Transverse colon (tissue), 4 donors: ENCODE data around the gene SDS. TPM values are rescaled to one million over a fixed set of nuclear protein-coding genes. Genes with fewer than 3 reads are reported as not detected.

Experiments
- DNase-seq: peaks from one replicate; pipeline ENCODE4 v3.0.0-alpha.2; 2019
- H3K27ac ChIP-seq, 4 donors: fragments of 200-600 bp; sonication (generic); 2 replicates each; pipeline ENCODE4 v1.5.1; 2016 to 2018; ENCODE audit warnings: inconsistent platforms in 4 of 4
- H3K27me3 ChIP-seq: fragments of 200-600 bp; sonication (generic); 2 replicates; pipeline ENCODE4 v1.5.1; 2017; ENCODE audit warnings: inconsistent platforms
- H3K36me3 ChIP-seq, 4 donors: fragments of 200-600 bp; sonication (generic); 2 replicates each; pipeline ENCODE4 v1.5.1; 2017 to 2019; ENCODE audit warnings: inconsistent platforms in 4 of 4
- H3K4me1 ChIP-seq, 4 donors: fragments of 200-600 bp; sonication (generic); 2 replicates each; pipeline ENCODE4 v1.5.1; 2017 to 2020; ENCODE audit warnings: inconsistent platforms in 4 of 4
- H3K4me3 ChIP-seq, 4 donors: fragments of 200-600 bp; sonication (generic); 1 replicate in 1 of 4; 2 replicates in 3 of 4; pipeline versions ENCODE4 v1.5.1 to v1.6.1; 2017 to 2019; ENCODE audit warnings: inconsistent platforms in 4 of 4
- H3K9me3 ChIP-seq, 2 donors: fragments of 200-600 bp; sonication (generic); 2 replicates each; pipeline ENCODE4 v1.5.1; 2017 to 2019; ENCODE audit warnings: inconsistent platforms in 2 of 2
- EP300 ChIP-seq: sonication (generic); formaldehyde crosslinking; IDR thresholded peaks from one replicate; pipeline ENCODE4 v1.6.1; 2017; ENCODE audit warnings: antibody characterized with exemption, low read depth
- POLR2A ChIP-seq: fragments of 450-650 bp; IDR thresholded peaks from one replicate; pipeline ENCODE4 v1.6.1; 2016; ENCODE audit warnings: antibody characterized with exemption, mild to moderate bottlenecking, moderate library complexity
- POLR2AphosphoS5 ChIP-seq, 3 donors: sonication (generic); formaldehyde crosslinking; IDR thresholded peaks; one replicate each; pipeline ENCODE4 v1.6.1; 2016; ENCODE audit warnings: antibody characterized with exemption in 3 of 3
- WGBS, 2 donors: methylation state at CpG; one replicate each; pipeline ENCODE4 v1.1.5; 2018; ENCODE audit warnings: low coverage in 1 of 2; 5-methylcytosine and 5-hydroxymethylcytosine counted together
- in situ Hi-C, 4 donors: fragments of 200-750 bp; cut with MboI; loops; one replicate each; pipeline versions ENCODE4 v1.15.0 to v1.15.1; 2017; ENCODE audit warnings: low sequenced_read_pairs in 3 of 4, low pct_ligation_motif_present in 1 of 4, low pct_unique_long_range_greater_than_20kb in 1 of 4
- intact Hi-C: fragments of 100-400 bp; cut with DNase I; formaldehyde crosslinking; loops from one replicate; pipeline ENCODE4 v1.15.1; 2023; ENCODE audit warnings: low total_unique reads
- total RNA-seq, 4 donors: library from RNA; depleted of rRNA; stranded (reverse); fragments of >200 nt; gene quantifications; one replicate each; pipeline ENCODE4 v1.1.0, GENCODE V29; 2016
- TF ChIP-seq, protein P1 (sequence below), 5 experiments: fragments of 200-600 bp in 3 of 5; fragments of 450-650 bp in 2 of 5; sonication (generic) in 3 of 5; IDR thresholded peaks; 1 replicate in 2 of 5; 2 replicates in 3 of 5; pipeline ENCODE4 v1.5.1; 2016 to 2017; ENCODE audit warnings: antibody characterized with exemption in 5 of 5, inconsistent platforms in 3 of 5, mild to moderate bottlenecking in 2 of 5, moderate library complexity in 1 of 5

SDS gene
- total RNA-seq, 4 donors from 2014 or later: 1.2 to 7.1 (median 5.7) TPM; not detected in 1

- in situ Hi-C loops: no loop called here
- H3K4me1 ChIP-seq: no peaks in the 10 kb centered on the region
These were observed 18.3 kb downstream of the SDS start for GRCh38 chr12:113385282-113385882.

GRCh38 chr12:113384778-113385177, 18.9 kb downstream of the SDS start:
- DNase-seq: no peak
- no peak overlapping the region for H3K27ac ChIP-seq
- H3K9me3 ChIP-seq: no peaks in the 10 kb centered on the region
- H3K4me1 ChIP-seq: no peaks in the 10 kb centered on the region
- TF ChIP-seq, protein P1, sequence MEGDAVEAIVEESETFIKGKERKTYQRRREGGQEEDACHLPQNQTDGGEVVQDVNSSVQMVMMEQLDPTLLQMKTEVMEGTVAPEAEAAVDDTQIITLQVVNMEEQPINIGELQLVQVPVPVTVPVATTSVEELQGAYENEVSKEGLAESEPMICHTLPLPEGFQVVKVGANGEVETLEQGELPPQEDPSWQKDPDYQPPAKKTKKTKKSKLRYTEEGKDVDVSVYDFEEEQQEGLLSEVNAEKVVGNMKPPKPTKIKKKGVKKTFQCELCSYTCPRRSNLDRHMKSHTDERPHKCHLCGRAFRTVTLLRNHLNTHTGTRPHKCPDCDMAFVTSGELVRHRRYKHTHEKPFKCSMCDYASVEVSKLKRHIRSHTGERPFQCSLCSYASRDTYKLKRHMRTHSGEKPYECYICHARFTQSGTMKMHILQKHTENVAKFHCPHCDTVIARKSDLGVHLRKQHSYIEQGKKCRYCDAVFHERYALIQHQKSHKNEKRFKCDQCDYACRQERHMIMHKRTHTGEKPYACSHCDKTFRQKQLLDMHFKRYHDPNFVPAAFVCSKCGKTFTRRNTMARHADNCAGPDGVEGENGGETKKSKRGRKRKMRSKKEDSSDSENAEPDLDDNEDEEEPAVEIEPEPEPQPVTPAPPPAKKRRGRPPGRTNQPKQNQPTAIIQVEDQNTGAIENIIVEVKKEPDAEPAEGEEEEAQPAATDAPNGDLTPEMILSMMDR (IDR thresholded peaks at IDR 0.05): no peak
- TF ChIP-seq EP300 (no peak), POLR2A (no peak), POLR2AphosphoS5 (IDR thresholded peaks at IDR 0.05) (no peak)
- in situ Hi-C loops (no loop called here), intact Hi-C loops (no loop called here)
- WGBS, 2 donors: 83% methylated on average over 14 of the region's 14 CpGs; no CpG with 5 or more reads in 1 of the 2 donors
- no peak overlapping the region for H3K4me3 ChIP-seq
- peaks cover 0 to 3% (median 0%) of the 10 kb centered on the region in 4 donors for H3K36me3 ChIP-seq
- H3K27me3 ChIP-seq: no peaks in the 10 kb centered on the region

More at GRCh38 chr12:113385282-113385882, 18.3 kb downstream of the SDS start:
- no peak for DNase-seq
- Histone ChIP-seq H3K36me3 (peaks cover 0 to 3% (median 0%) of the 10 kb centered on the region in 4 donors), H3K27ac (no peak overlapping the region), H3K27me3 (no peaks in the 10 kb centered on the region), H3K9me3 (no peaks in the 10 kb centered on the region), H3K4me3 (no peak overlapping the region)
- intact Hi-C loops: no loop called here
- WGBS, 2 donors: 73 to 95% methylated on average over 2 to 6 of the region's 6 CpGs
- TF ChIP-seq, protein P1 (IDR thresholded peaks at IDR 0.05): no peak
- no peak for TF ChIP-seq POLR2A
- no peak for TF ChIP-seq EP300
- no peak for TF ChIP-seq POLR2AphosphoS5 (IDR thresholded peaks at IDR 0.05)

- H3K36me3 ChIP-seq: peaks cover 0 to 3% (median 0%) of the 10 kb centered on the region in 4 donors
- no peaks in the 10 kb centered on the region for H3K9me3 ChIP-seq
- no peak overlapping the region for H3K27ac ChIP-seq
- in situ Hi-C loops (no loop called here), intact Hi-C loops (no loop called here)
- H3K4me1 ChIP-seq: no peaks in the 10 kb centered on the region
- WGBS, 2 donors: 95 to 100% methylated on average over 2 to 4 of the region's 4 CpGs
- no peak overlapping the region for H3K4me3 ChIP-seq
- H3K27me3 ChIP-seq: no peaks in the 10 kb centered on the region
- DNase-seq: no peak
- TF ChIP-seq POLR2AphosphoS5 (IDR thresholded peaks at IDR 0.05): no peak
- TF ChIP-seq, protein P1 (IDR thresholded peaks at IDR 0.05): no peak
- no peak for TF ChIP-seq POLR2A
- no peak for TF ChIP-seq EP300
These were observed 21.5 kb downstream of the SDS start for GRCh38 chr12:113382206-113382605.

DNA sequence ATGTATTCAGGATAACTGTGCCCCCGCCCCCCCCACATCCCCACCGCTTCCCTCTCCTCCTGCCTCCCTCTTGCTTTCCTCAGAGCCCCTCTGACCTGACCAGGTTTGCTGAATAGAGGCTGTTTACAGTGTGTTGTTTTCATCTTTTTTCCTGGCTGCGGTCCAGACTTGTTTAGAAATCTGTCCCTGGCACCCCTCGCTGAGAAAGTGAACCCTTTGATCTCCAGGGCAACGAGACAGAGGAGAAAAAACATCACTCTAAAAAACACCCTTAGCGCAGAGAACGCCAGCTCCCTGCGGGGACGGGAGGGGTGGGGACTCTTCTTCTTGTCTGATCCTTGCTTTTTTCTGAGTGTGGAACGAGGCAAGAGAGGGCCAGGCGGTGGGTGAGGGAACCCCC, 22.5 kb downstream of the SDS start:
- WGBS, 2 donors: 87 to 100% methylated on average over 1 to 11 of the region's 11 CpGs
- in situ Hi-C loops: no loop called here
- TF ChIP-seq EP300 (no peak), POLR2A (no peak), POLR2AphosphoS5 (IDR thresholded peaks at IDR 0.05) (no peak)
- TF ChIP-seq, protein P1 (IDR thresholded peaks at IDR 0.05): no peak
- no peaks in the 10 kb centered on the region for H3K27me3 ChIP-seq
- no peak overlapping the region for H3K4me3 ChIP-seq
- no peak for DNase-seq
- no peaks in the 10 kb centered on the region for H3K4me1 ChIP-seq
- intact Hi-C loops: no loop called here
- H3K9me3 ChIP-seq: no peaks in the 10 kb centered on the region
- H3K36me3 ChIP-seq: peaks cover 0 to 3% (median 0%) of the 10 kb centered on the region in 4 donors
- H3K27ac ChIP-seq: no peak overlapping the region
